Endodermal cell (in vitro differentiated cells): Measurements from ENCODE around the gene PLEKHG5. TPM values are rescaled to one million over a fixed set of nuclear protein-coding genes. Genes with fewer than 3 reads are reported as not detected.

Source experiments
- DNase-seq: peaks from one replicate; pipeline ENCODE4 v3.0.0-alpha.2; 2017
- H3K27ac ChIP-seq: 2 replicates; pipeline ENCODE4 v1.5.1; 2013; ENCODE audit warnings: mild to moderate bottlenecking, low read depth, low read length, moderate library complexity
- H3K27me3 ChIP-seq: 2 replicates; pipeline ENCODE4 v1.6.1; 2013; ENCODE audit warnings: mild to moderate bottlenecking, low read length, moderate library complexity; ENCODE audit not compliant: insufficient read depth, control insufficient read depth, poor library complexity, severe bottlenecking
- H3K36me3 ChIP-seq: 2 replicates; pipeline ENCODE4 v1.7.0; 2013; ENCODE audit warnings: mild to moderate bottlenecking, low read length, moderate library complexity; ENCODE audit not compliant: control insufficient read depth, insufficient read depth
- H3K4me1 ChIP-seq: one replicate; pipeline ENCODE4 v1.7.0; 2013; ENCODE audit warnings: low read length; ENCODE audit not compliant: control insufficient read depth, insufficient read depth
- H3K4me3 ChIP-seq: 2 replicates; pipeline ENCODE4 v1.5.1; 2013; ENCODE audit warnings: mild to moderate bottlenecking, low read length, moderate library complexity
- H3K9ac ChIP-seq: 2 replicates; pipeline ENCODE4 v1.6.1; 2013; ENCODE audit warnings: mild to moderate bottlenecking, low read length, moderate library complexity; ENCODE audit not compliant: poor library complexity, severe bottlenecking; ENCODE audit errors: extremely low read depth
- H3K9me3 ChIP-seq: 2 replicates; pipeline ENCODE4 v1.6.1; 2013; ENCODE audit warnings: mild to moderate bottlenecking, low read length, moderate library complexity; ENCODE audit not compliant: control insufficient read depth
- H3K27ac Mint-ChIP-seq: 2 replicates; pipeline ENCODE4 v1.8.0; 2020; ENCODE audit warnings: mixed read lengths
- H3K27me3 Mint-ChIP-seq: 2 replicates; pipeline ENCODE4 v1.8.0; 2021; ENCODE audit warnings: mild to moderate bottlenecking, mixed read lengths; ENCODE audit not compliant: insufficient read depth
- H3K36me3 Mint-ChIP-seq: 2 replicates; pipeline ENCODE4 v1.8.0; 2020; ENCODE audit warnings: low read depth, mixed read lengths
- H3K4me1 Mint-ChIP-seq: 2 replicates; pipeline ENCODE4 v1.8.0; 2020; ENCODE audit warnings: mixed read lengths
- H3K4me3 Mint-ChIP-seq: 2 replicates; pipeline ENCODE4 v1.8.0; 2020; ENCODE audit warnings: mild to moderate bottlenecking, moderate library complexity, mixed read lengths
- H3K9me3 Mint-ChIP-seq: 2 replicates; pipeline ENCODE4 v1.8.0; 2020; ENCODE audit warnings: mild to moderate bottlenecking, mixed read lengths
- WGBS, 2 experiments: methylation state at CpG; one replicate each; pipeline versions ENCODE4 v1.1.5 to v1.1.7; 2013; ENCODE audit warnings: missing lambda C conversion rate in 2 of 2, mixed read lengths in 1 of 2; ENCODE audit not compliant: insufficient coverage in 1 of 2, insufficient read length in 1 of 2; 5-methylcytosine and 5-hydroxymethylcytosine counted together
- total RNA-seq, 2 donors: library from RNA; stranded (reverse); fragmentation: NEBNext Ultra II Directional in 1 of 2; extraction: Animal tissue kit (Norgen Biotek cat#: 25700) in 1 of 2; gene quantifications; 2 replicates in 1 of 2; 3 replicates in 1 of 2; pipeline ENCODE4 v1.2.1, GENCODE V29; 2021
- TF ChIP-seq, protein P1 (sequence below): fragments of 200-600 bp; sonication (generic); conservative IDR thresholded peaks from 2 replicates; pipeline ENCODE4 v1.5.0; 2021; ENCODE audit warnings: antibody characterized with exemption, mild to moderate bottlenecking

The PLEKHG5 gene
- total RNA-seq, 2 donors from 2014 or later: 32.6 to 38.8 TPM

DNA sequence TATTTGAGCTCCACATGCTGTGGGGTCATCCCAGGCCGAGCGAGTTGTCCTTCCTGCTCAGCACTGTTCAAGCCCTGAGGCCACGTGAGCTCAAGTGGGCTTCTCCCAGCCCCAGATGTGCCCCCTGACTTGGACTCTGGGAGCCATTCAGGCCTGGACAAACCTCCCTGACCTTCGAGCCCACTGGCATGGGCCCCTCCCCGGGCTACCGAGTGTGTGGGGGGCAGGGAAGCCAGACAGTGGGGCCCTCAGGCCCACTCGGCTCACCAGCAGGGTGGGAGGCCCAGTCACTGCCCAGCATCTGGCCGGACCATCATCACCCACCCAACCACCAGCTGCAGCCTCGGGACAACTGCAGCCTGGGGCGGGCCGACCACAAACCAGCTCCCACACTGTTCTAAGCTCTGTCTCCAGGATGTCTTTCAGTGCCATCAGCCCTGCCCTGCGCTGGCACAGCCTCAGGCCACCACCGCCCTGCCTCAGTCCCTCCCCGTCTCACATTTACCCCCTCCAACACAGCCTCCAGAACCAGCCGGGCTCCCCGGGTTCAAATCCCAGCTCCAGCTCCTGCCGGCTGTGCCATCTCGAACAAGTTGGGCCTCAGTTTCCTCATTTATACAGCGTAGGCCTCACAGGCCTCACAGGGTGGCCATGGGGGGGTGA is 20.9 kb upstream of the PLEKHG5 start:
- no peaks in the 10 kb centered on the region for H3K36me3 Mint-ChIP-seq
- no peaks in the 10 kb centered on the region for H3K9me3 Mint-ChIP-seq
- no peaks in the 10 kb centered on the region for H3K27me3 ChIP-seq
- no peaks in the 10 kb centered on the region for H3K36me3 ChIP-seq
- no peaks in the 10 kb centered on the region for H3K4me1 ChIP-seq
- TF ChIP-seq, protein P1, sequence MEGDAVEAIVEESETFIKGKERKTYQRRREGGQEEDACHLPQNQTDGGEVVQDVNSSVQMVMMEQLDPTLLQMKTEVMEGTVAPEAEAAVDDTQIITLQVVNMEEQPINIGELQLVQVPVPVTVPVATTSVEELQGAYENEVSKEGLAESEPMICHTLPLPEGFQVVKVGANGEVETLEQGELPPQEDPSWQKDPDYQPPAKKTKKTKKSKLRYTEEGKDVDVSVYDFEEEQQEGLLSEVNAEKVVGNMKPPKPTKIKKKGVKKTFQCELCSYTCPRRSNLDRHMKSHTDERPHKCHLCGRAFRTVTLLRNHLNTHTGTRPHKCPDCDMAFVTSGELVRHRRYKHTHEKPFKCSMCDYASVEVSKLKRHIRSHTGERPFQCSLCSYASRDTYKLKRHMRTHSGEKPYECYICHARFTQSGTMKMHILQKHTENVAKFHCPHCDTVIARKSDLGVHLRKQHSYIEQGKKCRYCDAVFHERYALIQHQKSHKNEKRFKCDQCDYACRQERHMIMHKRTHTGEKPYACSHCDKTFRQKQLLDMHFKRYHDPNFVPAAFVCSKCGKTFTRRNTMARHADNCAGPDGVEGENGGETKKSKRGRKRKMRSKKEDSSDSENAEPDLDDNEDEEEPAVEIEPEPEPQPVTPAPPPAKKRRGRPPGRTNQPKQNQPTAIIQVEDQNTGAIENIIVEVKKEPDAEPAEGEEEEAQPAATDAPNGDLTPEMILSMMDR: no peak
- H3K4me3 ChIP-seq: no peak overlapping the region
- no peaks in the 10 kb centered on the region for H3K4me1 Mint-ChIP-seq
- no peak overlapping the region for H3K27ac Mint-ChIP-seq
- no peak for DNase-seq
- H3K9me3 ChIP-seq: no peaks in the 10 kb centered on the region
- H3K27me3 Mint-ChIP-seq: no peaks in the 10 kb centered on the region
- H3K9ac ChIP-seq: no peak overlapping the region
- H3K27ac ChIP-seq: no peak overlapping the region
- no peak overlapping the region for H3K4me3 Mint-ChIP-seq
- WGBS, 2 experiments: 90 to 91% methylated on average over 8 to 19 of the region's 19 CpGs

- no peak for DNase-seq
- TF ChIP-seq, protein P1: no peak
- Histone ChIP-seq H3K36me3 (no peaks in the 10 kb centered on the region), H3K9me3 (no peaks in the 10 kb centered on the region), H3K27ac (no peak overlapping the region), H3K27me3 (no peaks in the 10 kb centered on the region), H3K4me3 (no peak overlapping the region), H3K4me1 (no peaks in the 10 kb centered on the region), H3K9ac (no peak overlapping the region)
- no peaks in the 10 kb centered on the region for H3K27me3 Mint-ChIP-seq
- H3K4me3 Mint-ChIP-seq: no peak overlapping the region
- WGBS, 2 experiments: 74 to 90% methylated on average over 4 to 16 of the region's 16 CpGs
- no peaks in the 10 kb centered on the region for H3K4me1 Mint-ChIP-seq
- no peaks in the 10 kb centered on the region for H3K36me3 Mint-ChIP-seq
- H3K9me3 Mint-ChIP-seq: no peaks in the 10 kb centered on the region
- H3K27ac Mint-ChIP-seq: no peak overlapping the region
Observed at GRCh38 chr1:6511561-6512244, 20.2 kb upstream of the PLEKHG5 start.

DNA sequence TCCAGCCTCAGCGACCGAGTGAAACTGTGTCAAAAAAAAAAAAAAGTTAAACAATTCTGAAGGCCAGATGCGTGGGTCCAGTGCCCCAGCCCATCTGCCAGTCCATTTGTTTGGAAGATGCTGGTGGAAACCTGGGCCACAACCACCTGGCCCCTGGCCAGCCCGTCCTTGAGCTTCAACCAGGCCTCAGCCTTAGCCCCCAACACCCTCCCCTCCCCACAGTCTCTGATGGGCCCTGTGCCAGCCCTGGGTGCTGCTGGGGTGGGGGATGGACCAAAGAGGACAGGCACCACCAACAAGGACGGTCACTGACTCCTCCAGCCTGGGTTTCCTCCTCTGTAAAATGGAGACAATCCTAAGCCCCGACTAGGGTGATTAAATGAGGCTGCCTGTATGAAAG is 19.6 kb upstream of the PLEKHG5 start:
- no peak overlapping the region for H3K4me3 Mint-ChIP-seq
- no peak overlapping the region for H3K27ac ChIP-seq
- H3K36me3 ChIP-seq: no peaks in the 10 kb centered on the region
- no peaks in the 10 kb centered on the region for H3K9me3 Mint-ChIP-seq
- H3K27me3 Mint-ChIP-seq: no peaks in the 10 kb centered on the region
- H3K27ac Mint-ChIP-seq: no peak overlapping the region
- H3K4me1 Mint-ChIP-seq: no peaks in the 10 kb centered on the region
- no peak for DNase-seq
- TF ChIP-seq, protein P1: no peak
- no peaks in the 10 kb centered on the region for H3K36me3 Mint-ChIP-seq
- no peaks in the 10 kb centered on the region for H3K9me3 ChIP-seq
- H3K27me3 ChIP-seq: no peaks in the 10 kb centered on the region
- H3K9ac ChIP-seq: no peak overlapping the region
- 90 to 94% methylated on average over 4 to 6 of the region's 6 CpGs for WGBS, 2 experiments
- H3K4me1 ChIP-seq: no peaks in the 10 kb centered on the region
- H3K4me3 ChIP-seq: no peak overlapping the region
